HepG2 (cell line): Measurements from ENCODE around the gene C11orf65. TPM values are rescaled to one million over a fixed set of nuclear protein-coding genes. Genes with fewer than 3 reads are reported as not detected.

Experiments
- ATAC-seq: fragments of 200-7000 bp; cut with Tn5 transposase; 3 replicates; pipeline ENCODE4 v1.9.1; 2020; ENCODE audit warnings: mild to moderate bottlenecking, moderate library complexity
- BruUV-seq: library from RNA; stranded (reverse); fragments of 400-500 nt; replicated peaks from 2 replicates; lab custom pipeline; 2021; lab: Mats Ljungman, UMichigan
- CTCF ChIA-PET: fragments of 300-600 bp; formaldehyde crosslinking; extraction: SDS; loops from one replicate; lab custom pipeline; 2021; ENCODE audit warnings: low total read pairs, inconsistent platforms, low intra/inter-chr PET ratio; lab: Yijun Ruan, JAX
- POLR2A ChIA-PET: fragments of 350-600 bp; sonication (Branson Sonifier 250); formaldehyde crosslinking; loops from one replicate; lab custom pipeline; 2020; ENCODE audit warnings: antibody characterized with exemption, inconsistent platforms; lab: Yijun Ruan, JAX
- DNase-seq: peaks from one replicate; pipeline ENCODE4 v3.0.0-alpha.2; 2015; ENCODE audit warnings: low spot score
- FAIRE-seq: peaks from 3 replicates; lab custom pipeline; 2011; peaks lifted over from hg19 to GRCh38; lab: Jason Lieb, UNC
- H2AFZ ChIP-seq: one replicate; pipeline ENCODE4 v1.6.1; 2011; ENCODE audit warnings: low read length, inconsistent platforms
- H3K27ac ChIP-seq: fragments of 300-600 bp; 3 replicates; pipeline ENCODE4 v1.8.0; 2011; ENCODE audit warnings: mixed run types, mild to moderate bottlenecking, mixed read lengths, low read length, inconsistent platforms; ENCODE audit not compliant: insufficient read depth; ENCODE audit errors: extremely low read length
- H3K27me3 ChIP-seq, 2 experiments: fragments of 200-600 bp in 1 of 2; 2 replicates in 1 of 2; 3 replicates in 1 of 2; pipeline versions ENCODE4 v1.6.0 to v1.8.0; 2011; ENCODE audit warnings: low read length in 2 of 2, mild to moderate bottlenecking in 2 of 2, moderate library complexity in 2 of 2, inconsistent platforms in 1 of 2; ENCODE audit not compliant: insufficient read depth in 2 of 2, control insufficient read depth in 1 of 2
- H3K36me3 ChIP-seq, 2 experiments: fragments of 200-600 bp in 1 of 2; replicated peaks in 1 of 2; 2 replicates in 1 of 2; 3 replicates in 1 of 2; pipeline versions ENCODE4 v1.5.1 to v1.8.0; 2011; ENCODE audit warnings: low read length in 2 of 2, inconsistent platforms in 1 of 2; ENCODE audit not compliant: insufficient read depth in 2 of 2, control insufficient read depth in 1 of 2
- H3K4me1 ChIP-seq: 2 replicates; pipeline ENCODE4 v1.5.1; 2012; ENCODE audit warnings: low read length, inconsistent platforms; ENCODE audit not compliant: insufficient read depth
- H3K4me2 ChIP-seq: 2 replicates; pipeline ENCODE4 v1.6.0; 2011; ENCODE audit warnings: low read depth, low read length, inconsistent platforms
- H3K4me3 ChIP-seq, 3 experiments: fragments of 200-600 bp in 1 of 3; sonication (generic), shearing (Covaris generic) in 1 of 3; replicated peaks in 1 of 3; 2 replicates each; pipeline ENCODE4 v1.5.1; 2011 to 2016; ENCODE audit warnings: low read length in 3 of 3, inconsistent platforms in 2 of 3, low read depth in 2 of 3, mild to moderate bottlenecking in 2 of 3, control low read depth in 1 of 3, mixed read lengths in 1 of 3; ENCODE audit not compliant: insufficient read depth in 1 of 3
- H3K79me2 ChIP-seq: one replicate; pipeline ENCODE4 v1.6.1; 2011; ENCODE audit warnings: low read length, inconsistent platforms; ENCODE audit not compliant: insufficient read depth
- H3K9ac ChIP-seq: 2 replicates; pipeline ENCODE4 v1.6.0; 2011; ENCODE audit warnings: mild to moderate bottlenecking, low read depth, low read length, inconsistent platforms; ENCODE audit not compliant: insufficient read depth
- H3K9me3 ChIP-seq: 2 replicates; pipeline ENCODE4 v1.5.1; 2012; ENCODE audit warnings: mild to moderate bottlenecking, low read length
- H4K20me1 ChIP-seq: 2 replicates; pipeline ENCODE4 v1.6.0; 2011; ENCODE audit warnings: inconsistent platforms, mild to moderate bottlenecking, low read length, moderate library complexity; ENCODE audit not compliant: insufficient read depth
- ARNTL ChIP-seq: sonication (generic); formaldehyde crosslinking; IDR thresholded peaks from 2 replicates; pipeline ENCODE4 v1.4.0; 2020; ENCODE audit warnings: mild to moderate bottlenecking, missing genetic modification reagents
- CBX1 ChIP-seq: IDR thresholded peaks from one replicate; pipeline ENCODE4 v1.6.1; 2016; ENCODE audit warnings: antibody characterized with exemption, low read depth
- HDAC6 ChIP-seq: fragments of 200-600 bp; sonication (generic); IDR thresholded peaks from 2 replicates; pipeline ENCODE4 v1.7.0; 2017; ENCODE audit warnings: mild to moderate bottlenecking, antibody characterized with exemption, low read length, low read depth
- IKZF4 ChIP-seq: sonication (generic); formaldehyde crosslinking; IDR thresholded peaks from 2 replicates; pipeline ENCODE4 v1.5.1; 2020; ENCODE audit warnings: borderline replicate concordance, mild to moderate bottlenecking, low read depth, missing genetic modification reagents; ENCODE audit errors: not compliant biosample characterization
- MAFG ChIP-seq: sonication (generic); formaldehyde crosslinking; IDR thresholded peaks from 2 replicates; pipeline ENCODE4 v1.5.1; 2020; ENCODE audit warnings: mild to moderate bottlenecking, missing genetic modification reagents
- NRL ChIP-seq: sonication (generic); formaldehyde crosslinking; IDR thresholded peaks from 2 replicates; pipeline ENCODE4 v1.5.0; 2020; ENCODE audit warnings: missing genetic modification reagents, mild to moderate bottlenecking, moderate library complexity, borderline replicate concordance
- RFXANK ChIP-seq: IDR thresholded peaks from 2 replicates; pipeline ENCODE4 v1.6.1; 2016
- SP140L ChIP-seq: sonication (generic); formaldehyde crosslinking; IDR thresholded peaks from 2 replicates; pipeline ENCODE4 v1.4.0; 2020; ENCODE audit warnings: missing genetic modification reagents, borderline replicate concordance
- THAP11 ChIP-seq: IDR thresholded peaks from 2 replicates; pipeline ENCODE4 v1.6.1; 2016; ENCODE audit warnings: missing biosample characterization, missing genetic modification reagents
- ZBTB43 ChIP-seq: sonication (generic); formaldehyde crosslinking; conservative IDR thresholded peaks from 2 replicates; pipeline ENCODE4 v1.4.0; 2020; ENCODE audit warnings: missing genetic modification reagents
- ZFP1 ChIP-seq: IDR thresholded peaks from 2 replicates; pipeline ENCODE4 v1.6.1; 2016
- ZNF121 ChIP-seq: sonication (generic); formaldehyde crosslinking; IDR thresholded peaks from 2 replicates; pipeline ENCODE4 v1.5.0; 2020; ENCODE audit warnings: mild to moderate bottlenecking, missing genetic modification reagents
- ZNF180 ChIP-seq: sonication (generic); formaldehyde crosslinking; IDR thresholded peaks from 2 replicates; pipeline ENCODE4 v1.4.0; 2020; ENCODE audit warnings: low read depth, missing genetic modification reagents, borderline replicate concordance
- ZNF256 ChIP-seq: sonication (generic); formaldehyde crosslinking; conservative IDR thresholded peaks from 2 replicates; pipeline ENCODE4 v1.4.0; 2020; ENCODE audit warnings: missing genetic modification reagents
- ZNF292 ChIP-seq: sonication (generic); formaldehyde crosslinking; IDR thresholded peaks from 2 replicates; pipeline ENCODE4 v1.8.1; 2022; ENCODE audit warnings: mild to moderate bottlenecking, low read depth, missing genetic modification reagents, borderline replicate concordance
- ZNF343 ChIP-seq: sonication (generic); formaldehyde crosslinking; IDR thresholded peaks from 2 replicates; pipeline ENCODE4 v1.4.0; 2020; ENCODE audit warnings: mild to moderate bottlenecking, missing genetic modification reagents
- ZNF354B ChIP-seq: sonication (generic); formaldehyde crosslinking; IDR thresholded peaks from 2 replicates; pipeline ENCODE4 v1.8.0; 2022; ENCODE audit warnings: mild to moderate bottlenecking, missing genetic modification reagents
- ZNF737 ChIP-seq: sonication (generic); formaldehyde crosslinking; IDR thresholded peaks from 2 replicates; pipeline ENCODE4 v1.5.0; 2020; ENCODE audit warnings: missing genetic modification reagents, mild to moderate bottlenecking, borderline replicate concordance
- ZNF773 ChIP-seq: sonication (generic); formaldehyde crosslinking; IDR thresholded peaks from 2 replicates; pipeline ENCODE4 v1.4.0; 2020; ENCODE audit warnings: missing genetic modification reagents, borderline replicate concordance
- ZNF777 ChIP-seq: sonication (generic); formaldehyde crosslinking; IDR thresholded peaks from 2 replicates; pipeline ENCODE4 v1.4.0; 2020; ENCODE audit warnings: missing genetic modification reagents
- WGBS: methylation state at CpG from one replicate; pipeline ENCODE4 v1.1.6; 2017; ENCODE audit warnings: low lambda C conversion rate; 5-methylcytosine and 5-hydroxymethylcytosine counted together
- in situ Hi-C: cut with HindIII; loops from 2 replicates; pipeline ENCODE4 v1.10.0; 2017; ENCODE audit warnings: low pct_unique_long_range_greater_than_20kb; ENCODE audit not compliant: extremely low pct_ligation_motif_present
- intact Hi-C: fragments of 100-400 bp; cut with micrococcal nuclease; formaldehyde crosslinking; loops from one replicate; pipeline ENCODE4 v1.10.0; 2022; ENCODE audit not compliant: unreplicated experiment
- polyA plus RNA-seq, 8 experiments: library from polyadenylated mRNA; depleted of rRNA in 3 of 8; stranded (reverse) in 7 of 8; unstranded in 1 of 8; fragments of >200 nt; fragmentation: Illumina TruSeq in 4 of 8; extraction: Trizol in 4 of 8; gene quantifications; 2 replicates each; pipeline versions ENCODE4 v1.2.1 to v1.2.3, GENCODE V29; 2011 to 2016; ENCODE audit warnings: low read depth in 4 of 8, missing spikeins in 1 of 8, mixed read lengths in 1 of 8; ENCODE audit not compliant: insufficient read depth in 1 of 8
- total RNA-seq, 5 experiments: library from RNA; depleted of rRNA; stranded (reverse); fragments of >200 nt; fragmentation: Illumina TruSeq; extraction: Trizol; gene quantifications; 2 replicates each; pipeline ENCODE4 v1.2.3, GENCODE V29; 2016; ENCODE audit warnings: low read depth in 1 of 5
- TF ChIP-seq, protein P1 (sequence below): sonication (generic); formaldehyde crosslinking; IDR thresholded peaks from 2 replicates; pipeline ENCODE4 v1.4.0; 2020; ENCODE audit warnings: missing genetic modification reagents, borderline replicate concordance

Gene C11orf65
- total and polyA plus RNA-seq, 2 of the 13 experiments (the other 11 are each of a cell fraction or from before 2014, with no cell fraction given): 0.38 to 0.42 TPM

GRCh38 chr11:108403052-108403451 is 64.3 kb downstream of the C11orf65 start:
- POLR2A ChIA-PET: no interaction called here

DNA sequence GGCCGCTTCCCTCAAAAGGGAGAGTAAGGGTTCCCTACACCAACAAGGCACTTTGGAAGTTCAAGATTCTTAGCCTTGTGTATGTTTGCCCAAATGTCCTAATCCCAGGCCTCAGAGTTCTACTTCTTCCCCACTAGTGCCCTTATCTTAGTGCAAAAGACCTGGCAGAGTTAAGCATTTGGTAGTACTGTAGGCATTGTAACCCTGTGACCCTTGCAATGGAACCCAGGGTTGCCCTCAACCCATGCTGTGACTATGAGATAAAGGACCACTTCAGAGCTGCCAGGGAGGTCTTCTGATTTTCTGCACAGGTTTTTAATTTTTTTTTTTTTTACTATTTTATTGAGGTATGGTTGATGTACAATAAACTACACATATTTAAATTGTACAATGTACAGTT is 65.1 kb downstream of the C11orf65 start:
- peaks cover 12% of the 10 kb centered on the region for H3K4me1 ChIP-seq
- no peak overlapping the region for H3K27ac ChIP-seq
- no TSS peak for BruUV-seq
- no peak overlapping the region for H3K9ac ChIP-seq
- H3K79me2 ChIP-seq: no peaks in the 10 kb centered on the region
- intact Hi-C loops (no loop called here), in situ Hi-C loops (no loop called here)
- no peak overlapping the region for H2AFZ ChIP-seq
- no peaks in the 10 kb centered on the region for H4K20me1 ChIP-seq
- CTCF ChIA-PET: no interaction called here
- no peak for ATAC-seq
- H3K27me3 ChIP-seq: no peaks in the 10 kb centered on the region
- H3K9me3 ChIP-seq: no peaks in the 10 kb centered on the region
- no peak overlapping the region for H3K4me2 ChIP-seq
- no peak for DNase-seq
- no peak for FAIRE-seq
- H3K4me3 ChIP-seq: no peak overlapping the region
- no peaks in the 10 kb centered on the region for H3K36me3 ChIP-seq
- POLR2A ChIA-PET: no interaction called here
- WGBS: 58% methylated on average over 1 of the region's 1 CpG
- TF ChIP-seq CBX1 (no peak), ZNF292 (CRISPR knock-in tag) (no peak), ZNF121 (CRISPR knock-in tag) (no peak), ZFP1 (CRISPR knock-in tag) (no peak), ZNF180 (no peak), ZNF343 (CRISPR knock-in tag) (no peak), IKZF4 (CRISPR knock-in tag) (no peak), HDAC6 (no peak), THAP11 (CRISPR knock-in tag) (no peak), SP140L (CRISPR knock-in tag) (no peak)
- TF ChIP-seq, protein P1, sequence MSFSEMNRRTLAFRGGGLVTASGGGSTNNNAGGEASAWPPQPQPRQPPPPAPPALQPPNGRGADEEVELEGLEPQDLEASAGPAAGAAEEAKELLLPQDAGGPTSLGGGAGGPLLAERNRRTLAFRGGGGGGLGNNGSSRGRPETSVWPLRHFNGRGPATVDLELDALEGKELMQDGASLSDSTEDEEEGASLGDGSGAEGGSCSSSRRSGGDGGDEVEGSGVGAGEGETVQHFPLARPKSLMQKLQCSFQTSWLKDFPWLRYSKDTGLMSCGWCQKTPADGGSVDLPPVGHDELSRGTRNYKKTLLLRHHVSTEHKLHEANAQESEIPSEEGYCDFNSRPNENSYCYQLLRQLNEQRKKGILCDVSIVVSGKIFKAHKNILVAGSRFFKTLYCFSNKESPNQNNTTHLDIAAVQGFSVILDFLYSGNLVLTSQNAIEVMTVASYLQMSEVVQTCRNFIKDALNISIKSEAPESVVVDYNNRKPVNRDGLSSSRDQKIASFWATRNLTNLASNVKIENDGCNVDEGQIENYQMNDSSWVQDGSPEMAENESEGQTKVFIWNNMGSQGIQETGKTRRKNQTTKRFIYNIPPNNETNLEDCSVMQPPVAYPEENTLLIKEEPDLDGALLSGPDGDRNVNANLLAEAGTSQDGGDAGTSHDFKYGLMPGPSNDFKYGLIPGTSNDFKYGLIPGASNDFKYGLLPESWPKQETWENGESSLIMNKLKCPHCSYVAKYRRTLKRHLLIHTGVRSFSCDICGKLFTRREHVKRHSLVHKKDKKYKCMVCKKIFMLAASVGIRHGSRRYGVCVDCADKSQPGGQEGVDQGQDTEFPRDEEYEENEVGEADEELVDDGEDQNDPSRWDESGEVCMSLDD: no peak

More at GRCh38 chr11:108403052-108403451, 64.3 kb downstream of the C11orf65 start:
- CTCF ChIA-PET: no interaction called here
- no peak overlapping the region for H3K4me3 ChIP-seq
- TF ChIP-seq RFXANK (CRISPR knock-in tag): no peak
- no peak for TF ChIP-seq ZNF354B (CRISPR knock-in tag)
- no peak for TF ChIP-seq ZNF256
- TF ChIP-seq ARNTL (CRISPR knock-in tag): no peak
- TF ChIP-seq ZNF773 (CRISPR knock-in tag): no peak
- no peak for TF ChIP-seq ZNF737
- TF ChIP-seq MAFG (CRISPR knock-in tag): no peak
- TF ChIP-seq ZBTB43 (CRISPR knock-in tag): no peak
- TF ChIP-seq NRL (CRISPR knock-in tag): no peak
- no peak for TF ChIP-seq ZNF777 (CRISPR knock-in tag)
- H3K4me1 ChIP-seq: peaks cover 12% of the 10 kb centered on the region
- DNase-seq (no peak), FAIRE-seq (no peak), ATAC-seq (no peak)
- no peak overlapping the region for H3K9ac ChIP-seq
- H3K27me3 ChIP-seq: no peaks in the 10 kb centered on the region
- no peak overlapping the region for H2AFZ ChIP-seq
- intact Hi-C loops (no loop called here), in situ Hi-C loops (no loop called here)
- H3K79me2 ChIP-seq: no peaks in the 10 kb centered on the region
- H4K20me1 ChIP-seq: no peaks in the 10 kb centered on the region
- no peak overlapping the region for H3K4me2 ChIP-seq
- 29% methylated on average over 1 of the region's 1 CpG for WGBS
- no TSS peak for BruUV-seq
- H3K36me3 ChIP-seq: no peaks in the 10 kb centered on the region
- no peaks in the 10 kb centered on the region for H3K9me3 ChIP-seq
- H3K27ac ChIP-seq: no peak overlapping the region
